Stimulated activated CD4-positive, alpha-beta T cell treated with anti-CD3 and anti-CD28 coated beads, Interleukin-1b, Interleukin-23, amount 100 ng/mL, for 4 hours (primary cell): ENCODE data around the gene WDR27.
"Not testable (repeated sequence)": the region's sequence is repeated elsewhere in the genome, so short reads cannot be mapped to it uniquely, and the experiment has no call there.

Experiments
- DNase-seq, 2 donors: peaks; one replicate each; pipeline ENCODE4 v3.0.0-alpha.2; 2020; ENCODE audit warnings: low read depth in 2 of 2

The WDR27 gene

DNA sequence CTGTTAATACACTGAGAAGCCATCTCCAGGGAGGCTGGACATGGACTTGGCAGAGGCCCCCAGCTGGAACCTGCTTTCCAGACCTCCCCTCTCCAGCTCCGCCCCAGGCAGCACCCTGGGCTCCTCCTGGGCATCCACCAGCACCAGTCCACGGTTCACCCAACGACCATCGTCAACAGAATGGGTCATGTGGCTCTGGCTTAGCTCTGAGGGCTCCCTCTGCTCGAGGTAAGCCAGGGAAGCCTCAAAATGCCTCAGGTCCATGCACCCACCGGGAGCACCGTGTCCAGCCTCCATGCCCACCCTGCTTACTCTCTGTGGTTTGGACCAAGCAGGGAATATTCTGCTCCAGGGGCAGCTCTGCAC is 40.5 kb downstream of the WDR27 start:
- no peak for DNase-seq

DNA sequence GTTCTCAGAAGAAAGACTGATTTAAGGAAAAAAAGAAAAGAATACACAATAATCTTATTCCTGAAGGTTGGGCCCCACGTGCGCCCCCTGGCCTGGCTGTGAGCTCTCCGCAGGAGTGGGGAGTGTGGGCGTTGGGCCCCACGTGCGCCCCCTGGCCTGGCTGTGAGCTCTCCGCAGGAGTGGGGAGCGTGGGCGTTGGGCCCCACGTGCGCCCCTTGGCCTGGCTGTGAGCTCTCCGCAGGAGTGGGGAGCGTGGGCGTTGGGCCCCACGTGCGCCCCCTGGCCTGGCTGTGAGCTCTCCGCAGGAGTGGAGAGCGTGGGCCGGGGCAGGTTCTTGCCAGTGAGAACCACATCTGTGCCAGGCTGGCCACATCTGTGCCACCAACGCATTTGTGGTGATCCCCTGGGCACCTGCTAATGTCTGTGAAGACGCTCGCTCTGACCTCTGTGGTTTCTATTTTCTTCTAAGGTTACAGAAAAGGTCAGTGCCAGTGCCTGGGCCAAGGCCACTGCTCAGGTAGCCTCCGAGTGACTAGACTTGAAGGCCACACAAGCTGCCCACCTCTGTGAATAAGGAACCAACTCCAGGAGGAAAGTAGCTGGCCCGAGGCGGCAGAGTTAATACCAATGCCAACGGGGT is 41.0 kb downstream of the WDR27 start:
- DNase-seq: no peak

DNA sequence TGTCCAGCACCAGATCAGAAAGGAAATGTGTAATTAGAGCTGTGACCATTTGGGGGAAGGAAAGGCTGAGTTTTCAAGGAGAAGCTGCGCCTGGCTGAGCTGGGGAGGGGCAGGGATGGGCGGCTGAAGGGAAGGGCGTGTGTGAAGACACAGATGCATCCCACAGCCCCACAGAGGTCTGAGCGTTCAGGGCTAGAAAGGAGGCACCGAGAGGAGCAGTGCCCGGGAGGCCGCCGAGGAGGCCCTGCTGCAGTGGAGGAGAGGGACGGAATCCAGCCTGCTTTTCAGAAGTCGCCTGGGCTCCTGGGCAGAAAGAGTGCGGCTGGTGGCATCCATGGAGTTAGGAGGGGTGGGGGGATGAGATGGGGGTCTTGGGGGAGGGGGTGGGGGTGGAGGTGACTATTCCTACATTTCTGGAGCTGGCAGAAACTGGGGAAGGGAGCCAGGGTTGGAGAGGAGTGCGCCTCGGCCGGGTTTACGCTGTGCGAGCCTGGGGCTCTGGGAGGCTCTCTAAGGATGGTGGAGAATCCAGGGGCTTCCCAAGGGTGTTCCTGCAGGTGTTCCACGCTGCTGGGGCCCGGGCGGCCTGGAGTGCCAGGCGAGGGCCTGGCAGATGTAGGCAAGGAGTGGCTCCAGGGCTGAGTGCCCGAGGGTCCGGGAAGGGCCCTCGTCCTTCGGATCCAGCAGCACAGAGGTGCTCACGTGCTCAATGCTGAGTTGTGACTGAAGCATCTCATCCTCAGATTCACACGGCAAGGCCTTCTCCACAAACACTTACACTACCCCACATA is 41.8 kb downstream of the WDR27 start:
- DNase-seq: no peak

DNA sequence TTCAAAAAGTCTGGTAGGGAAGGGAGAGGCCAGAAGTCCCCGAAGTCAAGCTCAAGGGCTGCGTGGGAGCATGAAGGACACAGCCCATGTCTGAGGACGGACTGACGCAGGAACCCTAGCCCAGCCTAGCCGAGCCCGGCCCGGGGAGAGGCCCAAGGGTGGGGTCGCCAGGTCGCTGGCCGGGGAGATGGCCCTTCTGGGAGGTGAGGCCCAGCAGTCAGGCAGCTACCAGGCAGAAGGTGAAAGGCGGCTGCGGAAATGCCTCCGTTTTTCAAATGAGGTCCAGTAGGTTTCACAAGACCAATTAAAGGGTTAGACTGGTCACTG is 44.6 kb downstream of the WDR27 start:
- no peak for DNase-seq

DNA sequence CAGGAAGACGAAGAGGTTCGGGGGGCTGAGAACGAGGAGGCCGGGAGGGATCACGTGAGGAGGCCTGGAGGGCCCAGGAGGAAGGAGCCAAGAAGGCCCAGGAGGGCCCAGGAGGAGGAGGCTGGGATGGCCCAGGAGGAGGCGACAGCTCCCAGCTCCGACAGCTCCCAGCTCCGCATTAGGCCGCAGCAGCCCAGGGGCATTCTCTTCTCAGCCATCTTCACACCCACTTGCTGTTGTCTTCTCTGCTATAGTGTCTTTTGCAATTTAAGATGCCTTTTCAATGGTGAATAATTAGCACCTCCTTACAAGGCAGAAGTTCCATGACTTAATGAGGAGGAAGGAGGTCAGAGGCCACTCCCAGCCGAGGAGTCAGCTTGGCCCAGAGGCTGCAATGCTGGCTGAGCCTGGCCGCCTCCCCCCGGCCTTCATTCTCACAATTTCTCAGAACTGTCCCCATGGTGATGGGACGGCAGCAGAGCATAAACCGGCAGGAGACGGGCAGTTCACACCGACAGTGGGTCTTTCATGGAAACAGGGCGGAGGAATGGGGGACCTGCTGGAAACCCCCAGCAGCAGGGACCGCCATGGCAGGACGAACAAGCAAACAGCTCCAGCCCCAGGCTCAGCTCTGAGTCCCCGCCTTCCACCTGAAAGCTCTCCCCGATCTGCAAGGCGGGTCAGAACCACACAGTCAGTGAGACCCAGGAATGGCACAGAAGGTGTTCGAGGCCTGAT is 45.1 kb downstream of the WDR27 start:
- no peak for DNase-seq

DNA sequence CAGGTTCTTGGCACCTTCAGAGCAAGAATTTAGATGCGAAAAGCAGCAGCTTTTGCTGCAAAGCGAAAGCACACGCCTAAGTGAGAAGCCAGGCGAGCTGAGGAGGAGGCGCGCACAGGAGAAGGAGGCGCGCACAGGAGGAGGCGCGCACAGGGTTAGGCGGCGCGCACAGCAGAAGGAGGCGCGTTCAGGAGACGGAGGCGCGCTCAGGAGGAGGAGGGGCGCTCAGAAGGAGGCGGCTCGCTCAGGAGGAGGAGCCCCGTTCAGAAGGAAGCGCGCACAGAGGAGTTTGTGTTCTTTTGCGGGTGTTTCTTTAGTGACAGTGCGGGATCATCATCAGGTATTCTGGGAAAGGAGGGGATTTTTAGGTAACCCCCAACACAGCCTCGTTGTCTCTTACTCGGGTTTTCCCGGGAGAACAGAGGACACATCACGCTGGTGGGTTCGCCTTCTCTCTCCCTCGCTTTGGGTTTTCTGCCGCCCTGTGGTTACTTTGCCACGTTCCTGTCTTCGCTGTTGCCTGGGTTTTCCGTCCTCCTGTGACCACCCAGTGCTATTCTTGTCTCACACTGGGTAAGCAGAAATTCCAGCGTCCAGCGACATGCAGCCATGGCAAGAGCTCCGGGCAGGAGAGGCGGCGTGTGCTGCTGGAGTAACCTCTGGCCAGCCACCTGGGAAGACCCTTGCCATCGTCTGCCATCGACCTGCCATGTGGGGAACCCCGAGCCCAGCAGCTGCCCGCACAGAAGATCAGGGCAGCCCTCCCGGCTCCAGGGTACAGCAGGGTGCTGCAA is 47.0 kb downstream of the WDR27 start:
- DNase-seq: peak; percentile 34 to 55

DNA sequence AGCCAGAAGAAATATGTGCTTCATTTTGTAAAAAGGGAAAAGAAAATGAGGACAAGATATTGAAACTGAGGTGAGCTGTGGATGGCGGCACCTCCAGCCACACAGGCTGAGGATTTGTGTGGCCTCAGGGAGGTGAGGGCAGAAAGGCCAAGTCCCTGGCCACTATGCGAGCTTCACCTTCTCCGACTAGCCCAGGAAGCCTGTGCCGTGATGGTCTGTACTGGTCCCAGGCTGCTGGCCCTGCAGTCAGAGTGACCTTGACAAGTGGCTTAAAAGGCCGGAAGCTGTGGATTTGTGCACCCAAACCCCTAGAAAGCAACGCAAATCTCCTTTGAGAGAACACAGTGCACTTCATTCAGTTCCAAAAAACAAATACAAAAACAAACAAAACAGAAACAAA is 48.1 kb downstream of the WDR27 start:
- DNase-seq: no peak

DNA sequence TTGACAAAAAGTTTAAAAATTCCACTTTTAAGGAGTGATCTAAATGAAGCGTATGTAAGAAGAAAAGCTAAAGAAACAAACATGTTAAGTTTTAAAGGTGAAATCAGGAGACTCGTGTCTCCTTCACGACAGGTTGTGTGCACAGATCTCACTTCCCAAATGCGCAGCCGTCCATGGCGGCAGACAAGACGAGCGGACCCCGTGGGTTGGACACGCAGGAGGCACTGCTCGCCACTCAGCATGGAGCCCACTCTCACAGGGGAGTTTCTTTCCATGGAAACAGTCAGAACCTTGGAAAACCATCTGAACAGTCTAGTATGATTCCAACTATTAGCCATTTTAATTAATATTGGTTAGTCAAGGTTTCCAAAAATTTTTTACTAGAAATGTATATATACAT is 48.9 kb downstream of the WDR27 start:
- no peak for DNase-seq

DNA sequence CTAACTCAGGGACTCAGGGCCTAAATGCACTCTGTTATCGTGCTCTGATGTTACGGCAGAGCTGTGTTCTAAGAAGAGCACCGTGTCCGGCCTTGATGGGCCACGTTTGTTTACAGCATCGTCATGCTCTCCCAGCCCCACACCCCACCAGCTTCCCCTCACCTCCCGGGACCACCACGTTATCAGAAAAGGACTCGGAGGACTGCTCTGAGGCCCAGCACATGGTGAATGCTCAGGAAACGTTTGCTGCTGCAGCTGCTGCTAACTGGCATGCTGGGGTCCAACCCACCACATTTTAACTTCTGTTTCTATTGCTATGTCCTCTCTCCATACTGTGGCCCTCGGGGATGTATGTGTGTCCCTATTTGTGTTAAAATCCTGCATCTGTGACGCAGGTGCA is 50.3 kb downstream of the WDR27 start:
- DNase-seq: no peak

DNA sequence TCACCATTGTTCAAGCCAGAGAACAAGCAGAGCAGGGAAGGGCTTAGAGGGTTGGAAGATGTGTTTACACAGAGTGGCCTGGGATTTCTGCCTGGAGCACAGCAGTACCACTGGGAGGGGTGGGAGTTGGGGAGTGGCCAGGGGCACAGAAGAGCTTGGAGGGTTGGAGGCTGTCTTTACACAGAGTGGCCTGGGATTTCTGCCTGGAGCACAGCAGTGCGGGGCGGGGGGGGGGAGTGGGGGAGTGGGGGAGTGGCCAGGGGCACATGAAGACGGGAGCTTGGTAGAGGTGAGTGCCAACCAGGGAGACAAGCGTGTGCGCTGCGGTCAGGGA is 50.9 kb downstream of the WDR27 start:
- no peak for DNase-seq

DNA sequence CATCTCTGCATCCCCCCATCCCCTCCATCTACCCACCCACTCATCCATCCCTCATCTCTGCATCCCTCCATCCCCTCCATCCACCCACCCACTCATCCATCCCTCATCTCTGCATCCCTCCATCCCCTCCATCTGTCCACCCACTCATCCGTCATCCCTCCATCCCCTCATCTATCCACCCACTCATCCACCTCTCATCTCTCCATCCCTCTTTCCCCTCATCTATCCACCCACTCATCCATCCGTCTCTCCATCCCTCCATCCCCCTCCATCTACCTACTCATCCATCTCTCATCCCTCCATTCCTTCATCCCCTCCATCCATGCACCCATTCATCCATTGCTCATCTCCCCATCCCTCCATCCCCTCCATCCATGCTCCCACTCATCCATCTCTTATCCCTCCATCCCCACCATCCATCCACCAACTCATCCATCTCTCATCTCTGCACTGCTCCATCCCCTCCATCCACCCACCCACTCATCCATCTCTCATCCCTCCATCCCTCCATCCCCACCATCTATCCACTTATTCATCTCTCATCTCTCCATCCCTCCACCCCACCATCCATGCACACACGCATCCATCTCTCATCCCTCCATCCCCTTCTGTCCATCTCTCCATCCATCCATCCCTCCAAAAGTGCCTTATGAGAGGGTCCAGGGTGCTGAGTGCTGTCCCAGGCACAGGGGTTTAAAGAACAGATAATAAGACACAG is 51.4 kb downstream of the WDR27 start:
- DNase-seq: no peak

DNA sequence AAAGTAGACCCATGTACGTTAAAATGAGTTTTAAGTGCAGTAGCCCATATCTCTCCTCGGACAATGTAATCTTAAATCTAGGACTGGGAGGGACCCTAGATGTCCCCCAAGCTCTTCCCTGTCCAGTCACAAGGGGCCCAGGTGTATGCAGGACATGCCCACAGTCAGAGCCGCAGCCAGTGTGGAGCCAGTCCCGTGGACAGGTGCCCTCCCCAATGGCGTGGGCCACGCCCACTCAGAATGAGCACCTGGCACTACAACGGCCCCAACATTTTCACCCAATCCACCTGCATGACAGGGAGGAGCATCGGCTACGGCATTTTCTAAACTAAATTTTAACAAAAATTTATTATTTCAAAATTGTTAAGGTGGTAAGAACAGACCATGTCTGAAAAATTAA is 53.2 kb downstream of the WDR27 start:
- DNase-seq: no peak

DNA sequence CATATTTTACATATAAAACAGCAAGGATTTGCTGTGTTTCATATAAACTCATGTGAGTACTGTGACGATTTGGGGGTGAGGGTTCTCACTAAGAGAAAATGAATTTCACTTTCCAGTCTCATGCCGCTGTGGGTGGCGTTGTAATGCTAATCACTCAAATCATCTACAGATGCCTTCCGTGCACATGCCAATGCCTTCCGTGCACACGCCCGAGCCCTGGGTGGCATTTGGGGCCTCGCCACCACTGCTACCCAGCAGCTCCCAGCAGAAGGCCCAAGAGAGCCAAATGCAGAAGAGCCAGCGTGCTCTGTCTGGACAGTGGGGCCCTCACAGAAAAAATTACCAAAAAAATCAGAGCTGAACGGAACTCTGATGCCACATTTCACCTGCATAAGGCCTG is 53.7 kb downstream of the WDR27 start:
- no peak for DNase-seq

DNA sequence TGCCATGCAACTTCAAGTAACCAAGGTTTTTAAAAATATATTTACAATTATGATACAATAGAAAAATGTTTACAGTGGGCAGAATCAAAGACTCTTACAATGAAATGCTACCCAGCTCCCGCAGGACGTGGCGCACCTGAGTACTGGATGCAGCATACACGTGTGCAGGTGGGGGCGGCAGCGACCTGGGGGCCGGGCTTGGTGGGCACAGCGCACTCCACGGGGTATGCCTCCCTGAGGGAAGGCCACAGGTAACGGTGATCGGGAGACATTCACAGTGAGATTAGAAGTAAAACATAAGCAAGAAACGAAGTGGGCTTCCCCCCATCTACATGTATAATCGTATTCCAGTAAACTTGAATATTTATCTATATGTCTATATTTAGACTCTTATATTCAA is 54.2 kb downstream of the WDR27 start:
- DNase-seq: no peak

DNA sequence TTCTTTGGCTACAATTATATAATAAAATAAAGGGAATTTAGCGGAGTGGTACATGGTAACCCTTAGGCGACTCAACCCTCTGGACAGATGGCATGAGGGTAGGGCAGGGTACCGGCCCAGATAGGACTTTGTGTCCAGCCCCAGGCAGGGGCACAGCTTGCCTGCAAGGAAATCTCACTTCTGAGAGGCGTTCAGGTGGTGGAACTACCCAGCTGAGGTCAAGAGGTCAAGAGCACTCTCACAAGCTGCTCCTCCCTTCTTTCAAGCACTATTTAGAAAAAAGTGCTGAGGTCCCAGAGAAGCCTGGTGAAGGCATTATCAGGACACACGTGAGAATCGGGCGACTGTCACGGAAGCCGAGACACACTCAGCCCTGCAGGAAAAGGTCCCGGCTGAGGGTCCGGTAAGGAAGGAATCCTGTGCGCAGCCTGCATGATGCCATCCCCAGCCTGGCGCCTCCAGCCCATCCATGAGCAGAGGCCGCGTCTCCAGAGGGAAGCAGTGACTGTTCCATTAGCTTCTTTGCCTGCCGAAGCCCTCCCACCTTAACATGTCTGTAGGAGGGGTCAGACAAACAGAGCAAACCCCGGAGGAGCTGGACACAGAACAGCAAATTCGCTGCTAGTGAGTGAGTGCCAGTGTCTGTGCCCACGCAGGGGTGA is 54.8 kb downstream of the WDR27 start:
- DNase-seq: no peak

DNA sequence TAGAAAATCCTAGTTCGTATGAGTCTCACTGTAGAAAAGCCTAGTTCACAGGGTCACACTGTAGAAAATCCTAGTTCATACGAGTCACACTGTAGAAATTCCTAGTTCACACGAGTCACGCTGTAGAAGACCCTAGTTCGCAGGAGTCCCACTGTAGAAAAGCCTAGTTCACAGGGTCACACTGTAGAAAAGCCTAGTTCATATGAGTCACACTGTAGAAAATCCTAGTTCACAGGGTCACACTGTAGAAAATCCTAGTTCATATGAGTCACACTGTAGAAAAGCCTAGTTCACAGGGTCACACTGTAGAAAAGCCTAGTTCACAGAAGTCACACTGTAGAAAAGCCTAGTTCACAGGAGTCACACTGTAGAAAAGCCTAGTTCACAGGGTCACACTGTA is 56.4 kb downstream of the WDR27 start:
- not testable (repeated sequence) for DNase-seq

DNA sequence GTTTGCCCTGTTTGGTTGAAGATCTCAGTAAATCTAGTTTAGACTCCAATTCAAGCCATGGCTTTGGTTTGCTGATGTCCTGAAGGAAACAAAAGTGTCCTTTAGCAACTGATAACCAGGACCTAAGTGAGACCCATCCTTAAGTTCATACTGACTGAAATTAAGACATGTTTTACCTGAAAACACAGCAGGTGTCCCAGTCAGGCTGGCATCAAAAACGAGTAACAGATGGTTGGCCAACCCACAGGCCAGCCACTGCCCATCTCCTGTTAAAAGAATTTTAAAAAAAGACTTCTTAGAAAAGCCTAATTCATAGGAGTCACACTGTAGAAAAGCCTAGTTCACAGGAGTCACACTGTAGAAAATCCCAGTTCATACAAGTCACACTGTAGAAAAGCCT is 58.3 kb downstream of the WDR27 start:
- no peak for DNase-seq

DNA sequence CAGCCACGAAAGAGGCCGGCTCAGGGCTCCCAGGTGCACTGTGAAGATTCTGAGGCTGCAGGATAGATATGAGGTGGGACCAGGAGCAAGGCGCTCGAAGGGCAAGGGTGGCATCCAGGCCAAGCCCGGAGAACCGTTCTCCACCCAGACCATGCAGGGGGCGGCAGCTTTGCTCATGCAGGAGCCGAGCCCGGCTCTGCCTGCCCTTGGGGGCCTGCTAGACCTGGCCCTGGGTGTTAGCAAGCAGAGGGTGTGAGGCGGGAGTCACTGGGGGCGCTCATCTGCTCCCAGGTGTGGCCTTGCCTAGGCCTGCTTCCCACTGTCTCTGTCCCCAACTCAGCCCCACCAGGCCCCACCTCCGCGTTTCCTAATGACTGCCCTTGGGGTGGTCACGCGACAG is 59.4 kb downstream of the WDR27 start:
- no peak for DNase-seq

DNA sequence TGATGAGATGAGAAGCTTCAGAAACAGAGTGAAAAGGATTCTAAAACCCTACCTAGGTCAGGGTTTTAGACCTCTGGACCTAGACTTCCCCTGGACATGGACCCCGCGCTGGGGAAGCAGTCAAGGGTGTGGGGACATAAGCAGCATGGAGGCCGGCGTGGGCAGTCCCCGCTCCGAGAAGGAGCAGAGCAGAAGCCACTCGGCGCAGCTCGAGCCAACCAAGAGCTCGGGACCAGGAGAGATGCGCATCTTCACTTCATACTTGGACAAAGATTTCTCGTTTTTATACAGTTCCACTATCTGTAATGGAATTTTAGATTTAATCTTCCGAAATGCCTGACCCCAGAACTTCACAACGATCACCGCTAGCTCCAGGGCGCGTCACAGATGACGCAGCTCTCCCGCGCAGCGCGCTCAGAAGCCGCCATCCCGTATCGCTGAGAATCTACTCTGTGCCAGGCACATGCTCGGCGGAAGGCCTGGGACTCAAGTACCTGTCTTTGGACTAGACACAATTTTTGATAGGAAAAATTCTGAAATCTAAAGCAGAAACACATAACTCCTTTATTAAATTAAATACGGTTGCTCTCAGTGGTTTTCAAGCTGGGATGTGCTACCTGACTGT is 60.3 kb downstream of the WDR27 start:
- no peak for DNase-seq

DNA sequence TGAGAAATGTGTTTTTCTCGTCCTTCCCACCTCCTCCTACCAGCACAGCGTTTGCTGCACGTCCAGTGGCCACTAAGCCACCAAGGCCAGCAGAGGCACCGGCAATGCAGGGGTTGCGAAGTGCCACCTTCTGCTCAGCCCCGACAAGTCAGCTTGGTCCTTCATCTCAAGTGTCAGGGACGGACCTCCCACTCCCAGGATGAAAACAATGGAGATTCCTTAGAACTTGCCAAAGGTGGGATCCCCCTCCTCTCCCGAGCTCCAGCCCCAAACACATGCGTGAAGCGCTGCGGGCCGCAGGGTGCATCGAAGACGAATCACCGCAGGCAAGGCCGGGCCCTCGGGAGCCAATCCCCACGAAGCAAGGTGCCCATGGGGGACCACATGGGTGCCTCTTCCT is 60.8 kb downstream of the WDR27 start:
- DNase-seq: no peak

DNA sequence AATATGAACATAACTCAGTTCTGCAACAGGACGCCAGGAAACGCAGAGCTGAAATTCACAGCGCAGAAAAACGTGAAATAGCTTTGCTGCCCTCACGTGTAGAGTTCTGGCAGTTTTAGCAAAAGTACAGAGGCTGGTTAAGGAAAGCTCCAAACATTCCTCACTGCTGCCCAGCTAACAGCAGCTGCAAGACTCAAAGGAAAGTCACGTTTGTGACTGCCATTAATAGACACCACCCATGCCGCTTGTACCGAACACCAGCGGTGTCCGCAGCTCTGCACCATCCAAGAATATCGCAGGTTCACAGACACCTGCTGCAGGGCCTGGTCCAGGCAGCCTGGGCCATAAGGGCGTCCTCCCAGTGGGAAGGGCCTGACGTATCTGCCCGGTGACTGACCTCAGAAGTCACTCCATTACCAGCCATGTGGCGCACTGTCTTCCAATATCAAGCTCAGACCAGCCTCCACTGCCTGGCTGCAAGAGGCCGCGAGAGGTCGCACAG is 61.4 kb downstream of the WDR27 start:
- no peak for DNase-seq
